ENCODE results near the gene GDI1. TPM values are rescaled to one million over a fixed set of nuclear protein-coding genes. Genes with fewer than 3 reads are reported as not detected.

Gene GDI1
- total RNA-seq, 2 donors from 2014 or later: 143 to 179 TPM

GRCh38 chrX:154470434-154470833, 33.5 kb downstream of the GDI1 start:
- no peaks in the 10 kb centered on the region for H3K4me1 ChIP-seq (ENCODE audit: control insufficient read depth, insufficient read depth, low read length)
- no peaks in the 10 kb centered on the region for H3K36me3 ChIP-seq (ENCODE audit: control insufficient read depth, insufficient read depth, low read length)
- Mint-ChIP-seq H3K9me3 (peaks cover 62% of the 10 kb centered on the region), H3K27ac (no peak overlapping the region), H3K4me1 (no peaks in the 10 kb centered on the region), H3K36me3 (ENCODE audit: low read depth) (peaks cover 20% of the 10 kb centered on the region), H3K27me3 (ENCODE audit: insufficient read depth) (no peaks in the 10 kb centered on the region), H3K4me3 (no peak overlapping the region)
- H3K27me3 ChIP-seq (ENCODE audit: control insufficient read depth, insufficient read depth, low read length, poor library complexity, severe bottlenecking): no peaks in the 10 kb centered on the region
- no peak overlapping the region for H3K4me3 ChIP-seq (ENCODE audit: low read length)
- H3K9ac ChIP-seq (ENCODE audit: extremely low read depth, low read length, poor library complexity, severe bottlenecking): no peak overlapping the region
- 95 to 98% methylated on average over 6 to 14 of the region's 14 CpGs for whole genome bisulfite sequencing, 2 experiments (ENCODE audit: insufficient coverage in 1 of 2, insufficient read length in 1 of 2)
- TF ChIP-seq CTCF (conservative IDR thresholded peaks at IDR 0.05): no peak
- no peak for DNase-seq
- no peaks in the 10 kb centered on the region for H3K9me3 ChIP-seq (ENCODE audit: control insufficient read depth, low read length)
- H3K27ac ChIP-seq (ENCODE audit: low read depth, low read length): no peak overlapping the region

GRCh38 chrX:154470914-154471568, 34.1 kb downstream of the GDI1 start:
- no peaks in the 10 kb centered on the region for H3K9me3 ChIP-seq (ENCODE audit: control insufficient read depth, low read length)
- no peak overlapping the region for H3K4me3 Mint-ChIP-seq
- H3K36me3 Mint-ChIP-seq (ENCODE audit: low read depth): peaks cover 24% of the 10 kb centered on the region
- H3K4me3 ChIP-seq (ENCODE audit: low read length): no peak overlapping the region
- H3K27me3 ChIP-seq (ENCODE audit: control insufficient read depth, insufficient read depth, low read length, poor library complexity, severe bottlenecking): no peaks in the 10 kb centered on the region
- TF ChIP-seq CTCF (conservative IDR thresholded peaks at IDR 0.05): no peak
- no peak overlapping the region for H3K9ac ChIP-seq (ENCODE audit: extremely low read depth, low read length, poor library complexity, severe bottlenecking)
- no peaks in the 10 kb centered on the region for H3K27me3 Mint-ChIP-seq (ENCODE audit: insufficient read depth)
- H3K27ac ChIP-seq (ENCODE audit: low read depth, low read length): no peak overlapping the region
- H3K27ac Mint-ChIP-seq: no peak overlapping the region
- DNase-seq: no peak
- H3K4me1 ChIP-seq (ENCODE audit: control insufficient read depth, insufficient read depth, low read length): no peaks in the 10 kb centered on the region
- 91 to 100% methylated on average over 8 to 23 of the region's 23 CpGs for WGBS, 2 experiments (ENCODE audit: insufficient coverage in 1 of 2, insufficient read length in 1 of 2)
- peaks cover 60% of the 10 kb centered on the region for H3K9me3 Mint-ChIP-seq
- H3K36me3 ChIP-seq (ENCODE audit: control insufficient read depth, insufficient read depth, low read length): no peaks in the 10 kb centered on the region
- H3K4me1 Mint-ChIP-seq: no peaks in the 10 kb centered on the region

GRCh38 chrX:154471839-154472684, 35.1 kb downstream of the GDI1 start:
- Histone ChIP-seq H3K27me3 (ENCODE audit: control insufficient read depth, insufficient read depth, low read length, poor library complexity, severe bottlenecking) (no peaks in the 10 kb centered on the region), H3K27ac (ENCODE audit: low read depth, low read length) (no peak overlapping the region), H3K9ac (ENCODE audit: extremely low read depth, low read length, poor library complexity, severe bottlenecking) (no peak overlapping the region), H3K9me3 (ENCODE audit: control insufficient read depth, low read length) (no peaks in the 10 kb centered on the region), H3K36me3 (ENCODE audit: control insufficient read depth, insufficient read depth, low read length) (no peaks in the 10 kb centered on the region), H3K4me1 (ENCODE audit: control insufficient read depth, insufficient read depth, low read length) (no peaks in the 10 kb centered on the region), H3K4me3 (ENCODE audit: low read length) (no peak overlapping the region)
- H3K4me3 Mint-ChIP-seq: no peak overlapping the region
- 89 to 96% methylated on average over 5 to 21 of the region's 23 CpGs for WGBS, 2 experiments (ENCODE audit: insufficient coverage in 1 of 2, insufficient read length in 1 of 2)
- H3K27ac Mint-ChIP-seq: no peak overlapping the region
- no peaks in the 10 kb centered on the region for H3K4me1 Mint-ChIP-seq
- peaks cover 65% of the 10 kb centered on the region for H3K9me3 Mint-ChIP-seq
- TF ChIP-seq CTCF (conservative IDR thresholded peaks at IDR 0.05): no peak
- H3K27me3 Mint-ChIP-seq (ENCODE audit: insufficient read depth): no peaks in the 10 kb centered on the region
- no peak for DNase-seq
- H3K36me3 Mint-ChIP-seq (ENCODE audit: low read depth): peaks cover 24% of the 10 kb centered on the region
